Karpas-422 (cell line): Measurements from ENCODE around the gene INTS11. TPM values are rescaled to one million over a fixed set of nuclear protein-coding genes. Genes with fewer than 3 reads are reported as not detected.

Experiments used
- DNase-seq: peaks from one replicate; pipeline ENCODE4 v3.0.0-alpha.2; 2015
- H2AFZ ChIP-seq: fragments of 200-600 bp; sonication (generic); 2 replicates; pipeline ENCODE4 v1.6.1; 2014; ENCODE audit warnings: antibody characterized with exemption, low read length, mixed read lengths
- H3K27ac ChIP-seq: fragments of 200-600 bp; sonication (generic); 2 replicates; pipeline ENCODE4 v1.5.1; 2014; ENCODE audit warnings: mild to moderate bottlenecking, low read length, moderate library complexity
- H3K27me3 ChIP-seq: fragments of 200-600 bp; sonication (generic); 2 replicates; pipeline ENCODE4 v1.6.1; 2014; ENCODE audit warnings: low read length, mixed read lengths
- H3K36me3 ChIP-seq: fragments of 200-600 bp; sonication (generic); 2 replicates; pipeline ENCODE4 v1.6.1; 2014; ENCODE audit warnings: low read length, mixed read lengths; ENCODE audit not compliant: insufficient read depth
- H3K4me1 ChIP-seq: fragments of 200-600 bp; sonication (generic); 2 replicates; pipeline ENCODE4 v1.6.1; 2014; ENCODE audit warnings: mild to moderate bottlenecking, low read length, mixed read lengths
- H3K4me2 ChIP-seq: fragments of 200-600 bp; sonication (generic); 2 replicates; pipeline ENCODE4 v1.6.1; 2014; ENCODE audit warnings: low read length, low read depth, mild to moderate bottlenecking; ENCODE audit not compliant: poor library complexity, severe bottlenecking
- H3K4me3 ChIP-seq: fragments of 200-600 bp; sonication (generic); 2 replicates; pipeline ENCODE4 v1.5.1; 2014; ENCODE audit warnings: mild to moderate bottlenecking, antibody characterized with exemption, low read length, mixed read lengths
- H3K79me2 ChIP-seq: fragments of 200-600 bp; sonication (generic); 2 replicates; pipeline ENCODE4 v1.6.1; 2014; ENCODE audit warnings: mild to moderate bottlenecking, low read length, mixed read lengths
- H3K9ac ChIP-seq: fragments of 200-600 bp; sonication (generic); 2 replicates; pipeline ENCODE4 v1.6.0; 2014; ENCODE audit warnings: low read length
- H3K9me2 ChIP-seq: fragments of 200-600 bp; sonication (generic), shearing (Covaris generic); replicated peaks from 2 replicates; pipeline ENCODE4 v1.6.0; 2014; ENCODE audit warnings: mild to moderate bottlenecking, low read length, moderate library complexity; ENCODE audit not compliant: insufficient read depth
- H3K9me3 ChIP-seq: fragments of 300-700, 200-600 bp; sonication (generic); 2 replicates; pipeline ENCODE4 v1.6.1; 2014; ENCODE audit warnings: low read length, mixed read lengths
- H4K20me1 ChIP-seq: fragments of 200-600 bp; sonication (generic); 2 replicates; pipeline ENCODE4 v1.6.1; 2014; ENCODE audit warnings: mild to moderate bottlenecking, antibody characterized with exemption, low read length, low read depth; ENCODE audit not compliant: insufficient read depth
- total RNA-seq: library from RNA; depleted of rRNA; stranded (reverse); fragments of >200 nt; shearing (Covaris generic); gene quantifications from 2 replicates; pipeline ENCODE4 v1.2.3, GENCODE V29; 2014; ENCODE audit warnings: low replicate concordance

The INTS11 gene
- total RNA-seq, 1 experiment from 2014 or later = 69.8 TPM

DNA sequence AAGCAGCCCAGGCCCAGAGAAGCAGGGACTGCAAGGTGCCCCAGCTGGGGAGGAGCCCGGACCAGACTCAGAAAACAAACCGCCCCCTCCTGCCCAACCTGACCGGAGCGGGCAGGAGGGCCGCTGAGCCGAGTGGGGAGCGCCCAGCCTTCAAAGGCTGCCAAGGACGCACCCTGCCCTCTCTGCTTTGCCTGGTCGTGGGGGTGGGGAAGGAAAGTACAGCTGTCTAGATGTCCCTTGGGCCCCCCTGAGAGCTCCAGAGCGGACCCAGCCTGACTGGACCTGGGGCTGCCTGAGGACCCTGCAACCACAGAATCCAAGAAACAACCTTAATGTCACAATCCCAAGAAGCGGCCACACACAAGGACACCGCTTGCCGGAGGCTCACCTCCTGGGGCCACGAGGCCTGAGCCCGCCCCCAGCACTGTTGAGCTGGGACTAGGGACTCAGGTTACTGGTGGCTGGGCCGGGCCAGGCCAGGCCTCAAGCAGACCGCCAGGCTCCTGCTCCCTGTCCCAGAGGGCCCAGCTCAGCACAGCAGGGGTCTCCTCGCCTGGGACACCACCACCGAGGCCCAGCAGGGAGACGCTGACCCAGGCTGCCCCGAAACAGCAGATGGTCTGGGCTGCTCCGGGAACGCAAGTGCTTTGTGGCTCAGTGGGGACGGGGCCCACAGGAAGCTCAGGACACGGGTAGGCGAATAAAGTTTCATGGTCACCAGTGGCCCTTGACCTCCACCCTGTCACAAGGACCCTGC is 23.4 kb upstream of the INTS11 start:
- H4K20me1 ChIP-seq = peaks cover 49% of the 10 kb centered on the region; the same call in 1 of the 2 replicates
- H3K4me1 ChIP-seq = peaks cover 49% of the 10 kb centered on the region
- no peaks in the 10 kb centered on the region for H3K36me3 ChIP-seq
- peak overlapping the region; percentile 86 for H3K27ac ChIP-seq
- peak overlapping the region; percentile 94 for H3K4me2 ChIP-seq
- peak overlapping the region; percentile 99 for H3K4me3 ChIP-seq
- peak; percentile 79 for DNase-seq
- H3K27me3 ChIP-seq = no peaks in the 10 kb centered on the region
- H3K79me2 ChIP-seq = peaks cover 56% of the 10 kb centered on the region
- no peak overlapping the region for H2AFZ ChIP-seq
- H3K9me3 ChIP-seq = no peaks in the 10 kb centered on the region
- peak overlapping the region; percentile 99 for H3K9ac ChIP-seq
- H3K9me2 ChIP-seq = no peaks in the 10 kb centered on the region

GRCh38 chr1:1347026-1347595 is 22.7 kb upstream of the INTS11 start:
- no peaks in the 10 kb centered on the region for H3K9me3 ChIP-seq
- H3K9me2 ChIP-seq = no peaks in the 10 kb centered on the region
- H3K4me2 ChIP-seq = peak overlapping the region; percentile 94
- no peaks in the 10 kb centered on the region; the same call in 1 of the 2 replicates for H3K36me3 ChIP-seq
- H4K20me1 ChIP-seq = peaks cover 43% of the 10 kb centered on the region; the same call in 1 of the 2 replicates
- H3K4me1 ChIP-seq = peaks cover 42% of the 10 kb centered on the region
- H3K9ac ChIP-seq = peak overlapping the region; percentile 99
- no peak overlapping the region for H2AFZ ChIP-seq
- H3K79me2 ChIP-seq = peaks cover 58% of the 10 kb centered on the region
- no peaks in the 10 kb centered on the region for H3K27me3 ChIP-seq
- peak overlapping the region; percentile 86 for H3K27ac ChIP-seq
- DNase-seq = no peak
- H3K4me3 ChIP-seq = peak overlapping the region; percentile 99

GRCh38 chr1:1346501-1346890 is 22.0 kb upstream of the INTS11 start:
- peaks cover 39% of the 10 kb centered on the region; the same call in 1 of the 2 replicates for H4K20me1 ChIP-seq
- H3K79me2 ChIP-seq = peaks cover 58% of the 10 kb centered on the region
- H3K9ac ChIP-seq = peak overlapping the region; percentile 99; the same call in 1 of the 2 replicates
- no peaks in the 10 kb centered on the region for H3K27me3 ChIP-seq
- H3K36me3 ChIP-seq = no peaks in the 10 kb centered on the region; the same call in 1 of the 2 replicates
- H3K4me2 ChIP-seq = peak overlapping the region; percentile 94
- H3K27ac ChIP-seq = no peak overlapping the region
- H3K9me2 ChIP-seq = no peaks in the 10 kb centered on the region
- DNase-seq = no peak
- H2AFZ ChIP-seq = no peak overlapping the region
- H3K4me1 ChIP-seq = peaks cover 36% of the 10 kb centered on the region
- H3K9me3 ChIP-seq = no peaks in the 10 kb centered on the region
- peak overlapping the region; percentile 99; the same call in 1 of the 2 replicates for H3K4me3 ChIP-seq

DNA sequence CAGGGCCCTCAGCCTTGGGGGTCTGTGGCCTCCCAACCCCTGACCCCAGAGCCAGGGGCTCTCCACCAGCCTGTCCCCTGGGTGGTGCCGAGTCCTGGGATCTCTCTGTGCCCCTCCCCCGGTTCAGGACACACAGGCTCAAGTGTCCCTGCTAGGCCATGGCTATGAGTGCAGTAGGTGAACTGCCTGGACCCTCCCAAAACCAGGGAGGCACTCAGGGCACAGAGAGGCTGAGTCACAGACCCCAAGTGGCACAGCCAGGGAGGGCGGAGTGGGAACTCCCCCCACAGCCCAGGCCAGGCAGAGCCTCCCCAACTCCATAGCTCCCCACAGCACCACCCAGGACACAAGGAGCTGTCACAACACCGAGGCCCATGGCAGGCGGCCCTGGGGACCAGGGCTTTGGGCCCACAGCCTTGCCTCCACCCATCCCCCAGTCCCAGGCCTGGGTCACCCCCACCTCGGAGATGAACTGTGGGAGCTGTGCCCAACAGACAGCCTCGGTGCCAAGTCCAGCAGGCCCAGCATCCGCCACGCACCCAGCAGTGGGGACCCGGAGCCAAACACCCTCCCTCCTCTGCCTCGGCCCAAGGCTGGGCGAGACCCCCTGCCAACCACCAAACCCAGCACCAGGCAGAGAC is 21.5 kb upstream of the INTS11 start:
- Histone ChIP-seq H3K9me2 (no peaks in the 10 kb centered on the region), H3K4me3 (no peak overlapping the region), H3K27ac (no peak overlapping the region), H3K36me3 (no peaks in the 10 kb centered on the region; the same call in 1 of the 2 replicates), H3K9ac (peak overlapping the region; percentile 20), H3K4me2 (peak overlapping the region; percentile 7), H3K9me3 (no peaks in the 10 kb centered on the region), H4K20me1 (peaks cover 39% of the 10 kb centered on the region; the same call in 1 of the 2 replicates), H3K79me2 (peaks cover 58% of the 10 kb centered on the region), H2AFZ (no peak overlapping the region), H3K27me3 (no peaks in the 10 kb centered on the region), H3K4me1 (peaks cover 34% of the 10 kb centered on the region)
- DNase-seq = no peak

GRCh38 chr1:1345384-1345783 is 20.9 kb upstream of the INTS11 start:
- Histone ChIP-seq H3K4me3 (no peak overlapping the region), H3K9ac (peak overlapping the region; percentile 20; the same call in 1 of the 2 replicates), H3K4me1 (peaks cover 34% of the 10 kb centered on the region), H2AFZ (no peak overlapping the region), H4K20me1 (peaks cover 39% of the 10 kb centered on the region; the same call in 1 of the 2 replicates), H3K79me2 (peaks cover 58% of the 10 kb centered on the region), H3K36me3 (peaks cover 3% of the 10 kb centered on the region; the same call in 1 of the 2 replicates), H3K9me2 (no peaks in the 10 kb centered on the region), H3K9me3 (no peaks in the 10 kb centered on the region), H3K27ac (no peak overlapping the region), H3K4me2 (peak overlapping the region; percentile 7), H3K27me3 (no peaks in the 10 kb centered on the region)
- no peak for DNase-seq

DNA sequence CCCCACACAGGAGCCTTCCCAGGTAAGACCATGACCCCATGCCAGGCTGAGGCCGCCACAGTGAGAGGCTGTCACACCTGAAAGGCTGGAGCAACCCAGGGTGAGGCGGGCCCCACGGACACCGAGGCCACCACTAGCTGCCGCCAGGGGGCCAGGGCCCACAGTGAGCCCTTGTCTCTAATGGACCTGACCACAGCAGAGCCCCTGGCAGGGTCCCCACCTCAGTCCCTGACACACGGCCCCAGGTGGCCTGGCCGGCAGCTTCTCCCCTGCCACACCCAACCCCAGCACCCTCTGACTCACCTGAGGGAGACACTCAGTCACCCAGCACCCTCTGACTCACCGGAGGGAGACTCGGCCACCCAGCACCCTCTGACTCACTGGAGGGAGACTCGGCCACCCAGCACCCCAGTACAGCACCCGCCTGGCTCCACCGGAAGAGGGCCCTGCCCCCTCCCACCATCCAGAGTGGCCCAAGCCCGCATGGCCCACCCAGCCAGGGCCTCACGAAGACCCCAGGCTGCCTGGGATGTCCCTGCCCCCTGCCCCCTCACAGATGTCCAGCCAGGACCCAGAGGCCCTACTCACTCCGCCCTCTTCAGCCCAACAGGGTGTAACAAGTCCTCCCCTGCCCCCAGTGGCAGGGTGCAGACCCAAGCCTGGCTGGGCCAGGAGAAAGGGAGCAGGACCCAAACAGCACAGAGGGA is 20.3 kb upstream of the INTS11 start:
- Histone ChIP-seq H3K9me2 (no peaks in the 10 kb centered on the region), H3K9me3 (no peaks in the 10 kb centered on the region), H3K27me3 (no peaks in the 10 kb centered on the region), H4K20me1 (peaks cover 39% of the 10 kb centered on the region; the same call in 1 of the 2 replicates), H3K36me3 (peaks cover 3% of the 10 kb centered on the region; the same call in 1 of the 2 replicates), H3K9ac (no peak overlapping the region), H3K79me2 (peaks cover 58% of the 10 kb centered on the region), H3K4me3 (no peak overlapping the region), H2AFZ (no peak overlapping the region), H3K4me2 (no peak overlapping the region), H3K4me1 (peaks cover 34% of the 10 kb centered on the region), H3K27ac (no peak overlapping the region)
- peak; percentile 71 for DNase-seq

- peaks cover 34% of the 10 kb centered on the region for H3K4me1 ChIP-seq
- H3K36me3 ChIP-seq = peaks cover 3% of the 10 kb centered on the region; the same call in 1 of the 2 replicates
- no peaks in the 10 kb centered on the region for H3K9me3 ChIP-seq
- H3K4me2 ChIP-seq = no peak overlapping the region
- H3K27me3 ChIP-seq = no peaks in the 10 kb centered on the region
- no peak overlapping the region for H3K9ac ChIP-seq
- no peak for DNase-seq
- H3K9me2 ChIP-seq = no peaks in the 10 kb centered on the region
- H4K20me1 ChIP-seq = peaks cover 39% of the 10 kb centered on the region; the same call in 1 of the 2 replicates
- no peak overlapping the region for H3K4me3 ChIP-seq
- no peak overlapping the region for H3K27ac ChIP-seq
- peaks cover 58% of the 10 kb centered on the region for H3K79me2 ChIP-seq
- no peak overlapping the region for H2AFZ ChIP-seq
These were observed 19.5 kb upstream of the INTS11 start for GRCh38 chr1:1343811-1344421.
